HG03442 (cell line): ENCODE measurements around the gene KIF12.
"Not testable (repeated sequence)": the region's sequence is repeated elsewhere in the genome, so short reads cannot be mapped to it uniquely, and the experiment has no call there.

Experiments used
- ATAC-seq: cut with Tn5 transposase; IDR thresholded peaks from one replicate; pipeline ENCODE4 v1.9.1; 2021; ENCODE audit warnings: mild to moderate bottlenecking, moderate library complexity; ENCODE audit not compliant: unreplicated experiment

KIF12 gene

GRCh38 chr9:114098936-114099668 is at the start of gene KIF12:
Gene KIF12, minus strand, starts transcription at chr9:114099292. Its CDS starts 16 bp downstream, at chr9:114099276.
- ATAC-seq: no peak

- ATAC-seq: no peak
Measured at GRCh38 chr9:114146735-114147134, 47.6 kb upstream of the KIF12 start.

GRCh38 chr9:114143234-114143633 is 44.1 kb upstream of the KIF12 start:
- ATAC-seq: no peak

DNA sequence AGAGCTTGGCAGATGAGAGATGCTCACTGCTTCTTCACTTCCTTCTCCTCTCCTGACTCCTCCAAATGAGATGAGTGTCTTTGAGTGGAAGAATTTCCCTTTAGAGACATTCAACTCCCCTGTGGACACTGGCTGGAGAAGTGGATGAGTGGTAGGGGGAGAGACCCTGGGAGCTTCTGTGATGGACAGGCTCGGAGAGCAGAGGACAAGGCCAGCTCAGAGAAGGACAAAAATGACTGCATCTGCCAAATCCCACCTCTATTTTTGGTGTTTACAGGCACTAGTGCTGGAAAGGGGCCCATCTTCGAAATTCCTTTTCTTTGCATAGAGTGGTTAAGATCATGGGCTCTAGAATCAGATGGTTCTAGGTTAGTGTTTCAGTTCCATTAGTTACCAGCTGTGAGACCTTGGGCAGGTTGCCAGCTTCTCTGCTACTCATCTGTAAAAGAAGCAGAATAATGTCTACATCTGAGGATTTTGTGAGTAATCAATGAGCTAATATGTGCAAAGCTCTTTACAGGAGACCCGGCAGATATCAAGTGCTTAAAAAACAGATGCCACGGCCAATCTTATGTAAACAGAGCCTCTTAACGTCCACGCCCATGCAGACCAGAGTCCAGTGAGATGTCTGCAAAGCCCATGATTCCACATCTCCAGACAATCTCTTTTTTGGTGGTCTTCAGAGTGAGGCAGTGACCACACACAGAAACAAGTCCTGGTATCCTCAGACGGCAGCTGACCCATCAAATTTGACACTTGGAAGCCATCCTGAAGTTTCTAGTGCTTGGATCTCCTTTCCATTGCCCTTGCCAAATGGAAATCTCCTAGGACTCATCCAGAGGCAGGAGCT is 42.7 kb upstream of the KIF12 start:
- no peak for ATAC-seq

DNA sequence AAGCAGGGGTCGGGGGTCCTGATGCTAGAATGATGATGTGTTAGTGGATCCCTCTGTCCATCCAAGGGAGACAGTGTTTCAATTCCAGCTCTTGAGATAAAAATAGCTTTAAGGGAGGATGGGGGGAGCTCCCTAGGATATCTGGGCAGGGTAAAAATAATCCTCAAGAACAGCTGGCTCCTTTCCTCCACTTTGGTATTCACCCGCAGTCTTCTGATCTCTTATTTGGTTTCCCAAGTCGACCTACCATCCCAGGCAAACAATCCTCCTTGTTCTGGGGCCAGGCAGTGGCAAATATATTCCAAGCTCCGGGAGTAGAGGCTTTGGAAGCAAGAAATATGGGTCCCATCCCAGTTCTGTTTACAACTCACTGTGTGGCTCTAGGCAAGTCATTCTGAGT is 41.8 kb upstream of the KIF12 start:
- ATAC-seq: no peak

DNA sequence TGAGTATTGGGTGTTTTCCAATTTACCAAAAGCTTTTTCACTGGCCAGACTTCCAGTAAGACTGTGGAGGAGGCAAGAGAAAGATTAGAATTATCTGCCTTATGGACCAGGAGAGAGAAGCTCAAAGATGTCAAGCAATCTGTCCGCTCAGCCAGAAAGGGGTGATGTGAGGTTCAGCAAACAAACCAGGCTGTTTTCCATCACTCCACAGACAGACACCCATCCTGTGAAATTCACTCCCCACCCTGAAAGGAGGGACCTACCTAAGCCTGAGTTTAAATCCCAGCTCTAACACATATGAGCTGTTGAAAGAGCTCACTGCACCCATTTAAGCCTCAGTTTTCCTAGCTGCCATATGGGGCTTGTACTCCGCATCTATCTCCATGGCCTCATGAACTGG is 41.3 kb upstream of the KIF12 start:
- no peak for ATAC-seq

DNA sequence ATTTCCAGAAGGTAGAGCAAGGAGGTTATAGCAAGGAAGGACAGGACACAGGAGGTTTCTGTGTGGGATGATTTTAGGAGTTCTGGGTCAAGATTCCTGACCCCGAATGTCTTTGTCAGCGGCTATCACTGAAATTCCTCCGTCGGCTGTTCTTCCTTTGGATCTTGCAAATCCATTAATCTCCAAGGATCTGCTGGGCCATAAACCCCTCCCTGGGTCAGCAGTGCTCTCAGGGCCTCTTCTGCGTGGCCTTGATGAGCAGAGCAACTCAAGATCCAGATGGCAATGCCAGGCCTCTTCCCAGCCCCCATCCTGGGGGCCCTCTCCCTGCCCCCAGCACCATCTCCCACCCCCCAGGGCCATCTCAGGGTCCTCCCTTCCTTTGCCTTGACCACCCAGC is 40.0 kb upstream of the KIF12 start:
- no peak for ATAC-seq

GRCh38 chr9:114138552-114138971 is 39.5 kb upstream of the KIF12 start:
- ATAC-seq: no peak

- ATAC-seq: no peak
Measured at GRCh38 chr9:114137831-114138230, 38.7 kb upstream of the KIF12 start.

GRCh38 chr9:114134827-114135396 is 35.8 kb upstream of the KIF12 start:
- no peak for ATAC-seq

- no peak for ATAC-seq
Measured at GRCh38 chr9:114132550-114132918, 33.4 kb upstream of the KIF12 start.

DNA sequence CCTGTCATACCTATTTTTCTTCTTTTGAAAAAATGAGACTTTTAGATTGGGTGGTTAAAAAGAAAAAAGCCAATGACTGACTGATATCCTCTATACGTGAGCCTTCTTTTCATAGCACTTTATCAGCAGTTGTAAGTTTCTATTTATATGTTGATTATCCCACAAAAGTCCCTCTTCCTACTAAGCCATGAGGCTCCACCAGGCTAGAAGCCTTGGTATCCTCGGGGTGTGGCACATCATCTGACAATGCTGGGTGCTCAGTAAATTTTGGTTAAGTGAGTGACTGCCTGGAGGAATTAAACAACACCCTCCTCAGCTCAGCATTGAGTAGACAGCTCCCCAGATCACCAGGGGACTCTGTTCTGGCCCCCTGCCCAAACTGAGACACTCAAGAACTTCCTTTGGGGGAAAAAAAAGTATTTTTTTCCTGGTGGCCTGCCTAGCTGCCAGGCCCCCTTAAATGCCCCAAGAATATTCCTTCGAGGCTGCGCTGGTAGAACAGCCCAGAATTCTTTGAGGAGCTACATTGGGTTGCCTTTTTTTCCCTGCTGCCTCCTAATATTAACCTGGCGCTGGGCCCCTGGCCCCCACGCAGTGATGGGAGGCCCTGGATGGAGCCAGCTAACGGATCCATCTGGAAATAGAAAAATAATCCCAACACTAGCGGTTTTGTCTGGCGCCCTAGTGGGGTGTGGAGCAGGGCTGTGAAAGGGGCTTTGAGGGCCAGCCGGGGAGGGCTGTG is 32.9 kb upstream of the KIF12 start:
- ATAC-seq: no peak

- ATAC-seq: no peak
Measured at GRCh38 chr9:114130624-114131277, 31.7 kb upstream of the KIF12 start.

DNA sequence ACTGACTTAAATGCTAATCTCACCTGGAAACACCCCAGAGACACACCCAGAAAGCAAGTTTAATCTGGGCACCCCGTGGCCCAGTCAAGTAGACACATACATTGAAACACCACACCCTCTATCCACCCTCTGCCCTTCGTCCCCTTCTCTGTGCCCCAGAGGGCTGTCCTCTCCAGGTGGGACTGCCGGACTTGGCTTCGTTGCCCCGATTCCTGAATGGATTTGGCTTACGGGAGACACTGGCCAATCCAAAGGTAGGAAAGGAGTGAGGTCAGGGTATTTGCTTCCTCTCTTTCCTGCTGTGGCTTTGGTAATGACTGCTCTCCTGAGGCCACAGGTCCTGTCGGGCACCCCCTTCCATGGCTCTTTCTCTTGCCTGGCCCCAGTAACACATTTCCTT is 31.0 kb upstream of the KIF12 start:
- ATAC-seq: no peak

DNA sequence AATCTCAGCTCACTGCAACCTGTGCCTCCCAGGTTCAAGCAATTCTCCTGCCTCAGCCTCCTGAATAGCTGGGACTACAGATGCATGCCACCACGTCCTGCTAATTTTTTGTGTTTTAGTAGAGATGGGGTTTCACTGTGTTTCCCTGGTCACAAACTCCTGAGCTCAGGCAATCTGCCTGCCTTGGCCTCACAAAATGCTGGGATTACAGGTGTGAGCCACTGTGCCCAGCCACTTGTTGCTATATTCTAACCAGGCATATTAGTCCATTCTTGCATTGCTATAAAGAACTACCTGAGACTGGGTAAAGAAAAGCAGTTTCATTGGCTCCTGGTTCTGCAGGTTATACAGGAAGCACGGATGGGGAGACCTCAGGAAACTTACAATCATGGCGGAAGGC is 29.7 kb upstream of the KIF12 start:
- ATAC-seq: not testable (repeated sequence)

DNA sequence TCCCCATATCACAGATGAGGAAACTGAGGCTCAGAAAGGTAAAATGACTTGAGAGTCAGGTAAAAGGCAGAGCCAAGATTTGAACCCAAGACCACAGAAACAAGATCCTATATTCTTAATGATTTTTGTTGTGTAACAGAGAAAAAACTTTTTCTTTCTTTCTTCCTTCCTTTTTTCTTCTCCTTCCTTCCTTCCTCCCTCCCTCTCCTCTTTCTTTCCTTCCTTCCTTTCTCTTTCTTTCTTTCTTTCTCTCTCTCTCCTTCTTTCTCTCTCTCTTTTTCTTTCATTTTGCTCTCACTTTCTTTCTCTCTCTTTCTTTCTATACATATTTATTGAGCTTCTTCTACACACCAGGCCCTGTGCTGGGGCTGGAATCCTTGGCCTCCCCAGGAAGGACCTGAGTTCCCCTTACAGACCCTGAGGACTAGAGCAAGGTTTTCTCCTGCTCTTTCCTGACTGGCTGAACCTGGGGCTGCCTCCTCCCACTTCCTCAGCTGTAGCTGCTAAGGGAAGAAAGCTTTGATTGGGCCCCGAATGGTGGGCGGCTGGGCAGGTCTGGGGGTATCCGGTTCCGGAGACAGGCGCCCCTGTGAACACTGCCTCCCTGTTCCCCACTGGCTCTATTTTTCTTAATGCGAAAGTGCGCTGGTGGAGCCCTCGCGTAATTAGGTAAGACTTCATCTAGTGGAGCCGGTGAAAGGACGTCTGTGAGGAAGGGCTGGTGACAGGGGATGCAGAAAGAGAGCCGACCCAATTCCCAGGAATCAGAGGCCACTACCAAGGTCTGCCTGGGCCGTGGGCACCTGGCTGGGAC is 27.4 kb upstream of the KIF12 start:
- no peak for ATAC-seq

DNA sequence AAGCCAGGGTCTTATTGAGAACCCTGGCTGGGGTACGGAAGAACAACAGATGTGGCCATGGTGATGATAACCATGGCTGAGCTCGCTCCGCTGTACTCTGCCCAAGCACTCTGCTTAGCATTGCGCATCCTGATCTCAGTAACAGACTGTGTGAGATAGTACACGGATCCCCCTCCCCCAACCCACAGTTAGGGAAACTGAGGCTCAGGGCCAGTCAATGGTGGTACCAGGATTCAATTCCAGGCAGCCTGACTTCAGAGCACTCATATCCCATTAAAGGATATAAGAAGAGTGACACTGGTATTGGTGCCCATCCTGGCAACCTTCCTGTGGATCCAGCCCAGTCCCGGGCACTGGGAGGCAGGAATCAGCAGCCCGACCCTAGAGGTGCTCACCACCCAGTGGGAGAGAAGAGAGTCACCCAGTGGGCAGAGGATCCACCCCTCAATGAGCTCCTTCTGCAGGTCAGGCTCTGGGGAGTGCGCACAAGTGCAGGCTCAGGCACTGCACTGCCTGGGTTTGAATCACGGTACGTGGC is 26.5 kb upstream of the KIF12 start:
- ATAC-seq: no peak

- no peak for ATAC-seq
Measured at GRCh38 chr9:114124666-114125475, 25.8 kb upstream of the KIF12 start.

DNA sequence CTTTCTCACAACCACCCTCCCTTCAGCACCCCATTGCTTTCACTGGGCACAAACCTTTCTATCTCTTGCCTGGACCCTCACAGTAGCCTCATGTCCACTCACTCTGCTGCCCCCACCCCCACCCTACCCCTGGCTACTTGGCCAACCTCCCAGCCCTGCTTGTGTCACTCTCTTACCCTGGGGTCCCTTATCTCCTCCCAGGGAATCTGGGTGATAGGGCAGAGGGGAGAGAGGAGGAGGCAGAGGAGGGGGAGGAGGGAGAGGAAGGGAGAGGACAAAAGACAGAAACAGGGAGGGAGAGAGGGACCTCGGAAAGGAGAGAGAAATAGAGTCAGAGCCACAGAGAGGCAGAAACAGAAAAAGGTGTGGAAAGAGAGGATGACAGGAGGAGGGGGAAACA is 25.0 kb upstream of the KIF12 start:
- ATAC-seq: no peak
